CD4-positive, alpha-beta T cell treated with Interferon alpha-2 for 1 hour (primary cell): Measurements from ENCODE around the gene FCHSD2.

Source experiments
- DNase-seq, 2 donors: peaks; one replicate each; pipeline ENCODE4 v3.0.0-alpha.2; 2020 to 2022

Gene FCHSD2

GRCh38 chr11:73142128-73142377, at the start of gene FCHSD2:
FCHSD2 (minus strand) TSS chr11:73142318; CDS start chr11:73141877, 441 bp downstream.
- no peak for DNase-seq

- DNase-seq = no peak
These were observed 49.0 kb upstream of the FCHSD2 start for GRCh38 chr11:73191151-73191550.

GRCh38 chr11:73190557-73190885, 48.4 kb upstream of the FCHSD2 start:
- DNase-seq = no peak

- no peak for DNase-seq
These were observed 47.8 kb upstream of the FCHSD2 start for GRCh38 chr11:73189723-73190556.

- DNase-seq = peak; percentile 24 to 70
These were observed 47.2 kb upstream of the FCHSD2 start for GRCh38 chr11:73189315-73189714.

- no peak for DNase-seq
These were observed 46.2 kb upstream of the FCHSD2 start for GRCh38 chr11:73188301-73188700.

- no peak for DNase-seq
These were observed 45.7 kb upstream of the FCHSD2 start for GRCh38 chr11:73187854-73188253.

- no peak for DNase-seq
These were observed 44.8 kb upstream of the FCHSD2 start for GRCh38 chr11:73186886-73187285.

- DNase-seq = no peak
These were observed 44.3 kb upstream of the FCHSD2 start for GRCh38 chr11:73186294-73186850.

GRCh38 chr11:73185680-73186293, 43.7 kb upstream of the FCHSD2 start:
- no peak for DNase-seq

GRCh38 chr11:73184953-73185671, 43.0 kb upstream of the FCHSD2 start:
- peak; percentile 46 to 54 for DNase-seq

- DNase-seq = no peak
These were observed 40.8 kb upstream of the FCHSD2 start for GRCh38 chr11:73182824-73183321.

- DNase-seq = no peak
These were observed 36.6 kb upstream of the FCHSD2 start for GRCh38 chr11:73178681-73179080.

GRCh38 chr11:73177778-73178539, 35.8 kb upstream of the FCHSD2 start:
- DNase-seq = peak; percentile 83 to 85

- DNase-seq = no peak
These were observed 35.3 kb upstream of the FCHSD2 start for GRCh38 chr11:73177380-73177777.

- DNase-seq = no peak
These were observed 34.7 kb upstream of the FCHSD2 start for GRCh38 chr11:73176874-73177155.

- DNase-seq = no peak
These were observed 34.2 kb upstream of the FCHSD2 start for GRCh38 chr11:73176145-73176873.

- no peak for DNase-seq
These were observed 33.5 kb upstream of the FCHSD2 start for GRCh38 chr11:73175551-73176144.

GRCh38 chr11:73174495-73174791, 32.3 kb upstream of the FCHSD2 start:
- DNase-seq = no peak

- DNase-seq = no peak
These were observed 31.8 kb upstream of the FCHSD2 start for GRCh38 chr11:73173755-73174494.

GRCh38 chr11:73172992-73173656, 31.0 kb upstream of the FCHSD2 start:
- DNase-seq = no peak
